Retina (tissue), 1 donor: ENCODE measurements around the gene PPP1R15A.
"Not testable (repeated sequence)": the region's sequence is repeated elsewhere in the genome, so short reads cannot be mapped to it uniquely, and the experiment has no call there.

Source experiments
- DNase-seq: peaks from one replicate; pipeline ENCODE4 v3.0.0-alpha.2; 2016

Gene PPP1R15A

GRCh38 chr19:48859711-48860572, 12.3 kb upstream of the PPP1R15A start:
- no peak for DNase-seq

DNA sequence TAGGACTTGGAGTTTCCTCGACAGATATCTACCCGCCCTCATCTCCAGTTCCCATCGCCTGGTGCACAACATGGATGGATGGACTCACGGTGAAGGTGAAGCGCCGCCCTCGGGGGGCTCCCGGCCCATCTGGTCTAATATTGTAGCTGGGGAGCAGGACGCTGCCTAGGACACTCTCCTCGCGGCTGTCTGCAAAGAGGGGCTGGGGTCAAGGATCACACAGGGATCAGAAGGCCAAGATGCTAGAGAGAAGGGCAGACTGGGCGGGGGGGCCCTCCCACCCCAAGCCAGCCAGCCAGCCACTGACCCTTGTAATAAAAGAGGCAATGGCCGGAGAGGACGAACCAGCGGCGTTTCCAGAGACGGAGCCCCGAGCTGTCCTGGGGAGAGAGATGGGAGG, 10.9 kb upstream of the PPP1R15A start:
- DNase-seq = no peak

GRCh38 chr19:48862827-48863226, 9.4 kb upstream of the PPP1R15A start:
- DNase-seq = no peak

DNA sequence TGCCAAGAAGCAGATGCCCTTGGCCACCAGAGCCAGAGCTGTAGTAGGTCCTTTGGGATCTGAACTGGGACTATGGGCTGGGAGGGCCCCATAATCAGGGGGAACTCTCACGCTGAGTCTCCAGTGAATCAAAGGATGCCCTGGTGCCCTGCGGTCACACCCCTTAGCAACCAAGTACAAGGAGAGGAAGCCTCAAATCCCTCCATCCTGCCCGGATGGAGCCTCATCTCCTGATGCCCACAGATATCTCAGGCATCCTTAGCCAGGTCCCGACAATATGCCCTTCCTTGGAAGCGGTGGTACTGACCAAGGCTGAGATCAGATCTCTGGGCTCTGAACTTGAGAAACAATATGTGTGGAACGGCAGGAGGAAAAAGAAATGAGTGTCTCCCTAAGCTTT, 5.5 kb upstream of the PPP1R15A start:
- no peak for DNase-seq

- no peak for DNase-seq
These were observed 5.0 kb upstream of the PPP1R15A start for GRCh38 chr19:48867123-48867745.

DNA sequence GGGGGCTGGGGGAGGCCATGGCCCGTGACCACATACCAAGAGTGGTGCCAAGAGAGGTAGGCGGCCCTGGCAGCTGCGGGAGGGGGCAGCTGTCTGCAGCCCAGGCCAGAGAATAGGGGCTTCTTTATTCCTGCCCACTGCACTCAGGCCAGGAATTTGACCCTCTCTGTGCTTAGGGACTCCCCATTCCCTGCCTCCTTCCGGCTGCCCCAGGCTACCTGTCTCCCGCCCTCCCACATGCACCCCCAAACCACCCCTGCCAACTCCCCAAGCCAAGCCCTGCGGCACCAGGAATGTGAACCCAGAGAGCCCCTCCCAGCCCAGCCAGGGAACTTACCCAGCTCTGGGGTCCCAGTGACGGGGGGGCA, 4.5 kb upstream of the PPP1R15A start:
- no peak for DNase-seq

- no peak for DNase-seq
These were observed 3.9 kb upstream of the PPP1R15A start, which contains the start of gene PLEKHA4 for GRCh38 chr19:48868114-48868886. Gene PLEKHA4, minus strand, starts transcription at chr19:48868617. Its CDS starts 997 bp downstream, at chr19:48867620.

DNA sequence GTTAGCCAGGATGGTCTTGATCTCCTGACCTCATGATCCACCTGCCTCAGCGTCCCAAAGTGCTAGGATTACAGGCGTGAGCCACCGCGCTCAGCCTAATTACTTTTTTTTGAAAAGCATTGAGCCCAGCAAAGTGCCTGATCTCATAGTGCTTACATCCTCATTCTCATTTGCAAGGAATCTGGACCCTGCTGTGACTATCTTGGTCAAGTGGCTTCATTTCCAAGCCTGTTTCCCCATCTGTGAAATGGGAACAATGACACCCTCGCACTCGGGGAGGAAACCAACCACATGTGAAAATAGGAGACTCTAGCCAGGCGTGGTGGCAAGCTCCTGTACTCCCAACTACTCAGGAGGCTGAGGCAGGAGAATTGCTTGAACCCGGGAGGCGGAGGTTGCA, 2.2 kb upstream of the PPP1R15A start:
- DNase-seq = no peak

DNA sequence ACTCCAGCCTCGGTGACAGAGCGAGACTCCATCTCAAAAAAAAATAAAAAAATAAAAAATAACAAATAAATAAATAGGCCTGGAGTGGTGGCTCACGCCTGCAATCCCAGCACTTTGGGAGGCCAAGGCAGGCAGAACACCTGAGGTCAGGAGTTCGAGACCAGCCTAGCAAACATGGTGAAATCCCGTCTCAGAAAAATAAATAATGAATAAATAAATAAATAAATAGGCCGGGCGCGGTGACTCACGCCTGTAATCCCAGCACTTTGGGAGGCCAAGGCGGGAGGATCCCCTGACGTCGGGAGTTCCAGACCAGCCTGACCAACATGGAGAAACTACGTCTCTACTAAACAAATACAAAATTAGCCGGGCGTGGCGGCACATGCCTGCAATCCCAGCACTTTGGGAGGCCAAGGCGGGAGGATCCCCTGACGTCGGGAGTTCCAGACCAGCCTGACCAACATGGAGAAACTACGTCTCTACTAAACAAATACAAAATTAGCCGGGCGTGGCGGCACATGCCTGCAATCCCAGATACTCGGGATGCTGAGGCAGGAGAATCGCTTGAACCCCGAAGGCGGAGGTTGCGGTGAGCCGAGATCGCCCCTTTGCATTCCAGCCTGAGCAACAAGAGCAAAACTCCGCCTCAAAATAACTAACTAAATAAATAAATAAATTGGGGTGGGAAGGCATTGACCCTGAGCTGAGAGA, 595 bp upstream of the PPP1R15A start:
- not testable (repeated sequence) for DNase-seq

DNA sequence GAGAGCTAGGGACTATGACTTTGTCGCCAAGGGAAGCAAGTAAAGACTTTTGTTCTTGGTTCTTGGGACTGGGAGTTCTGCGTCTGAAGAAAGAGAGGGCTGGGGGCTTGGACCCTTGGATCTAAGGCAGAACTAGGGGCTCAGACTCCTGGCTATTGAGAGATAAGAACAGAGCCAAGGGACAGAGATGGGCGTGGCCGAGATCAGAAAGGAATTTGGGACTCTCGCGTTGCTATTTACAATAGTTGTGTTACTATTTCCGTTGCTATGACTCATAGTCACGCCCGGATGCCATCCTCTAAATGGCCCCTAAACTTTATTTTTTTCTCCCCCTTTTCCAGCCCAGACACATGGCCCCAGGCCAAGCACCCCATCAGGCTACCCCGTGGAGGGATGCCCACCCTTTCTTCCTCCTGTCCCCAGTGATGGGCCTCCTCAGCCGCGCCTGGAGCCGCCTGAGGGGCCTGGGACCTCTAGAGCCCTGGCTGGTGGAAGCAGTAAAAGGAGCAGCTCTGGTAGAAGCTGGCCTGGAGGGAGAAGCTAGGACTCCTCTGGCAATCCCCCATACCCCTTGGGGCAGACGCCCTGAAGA, 759 bp downstream of the PPP1R15A start:
- peak; percentile 74 for DNase-seq

- DNase-seq = no peak
These were observed 1.5 kb downstream of the PPP1R15A start for GRCh38 chr19:48873476-48874302.

DNA sequence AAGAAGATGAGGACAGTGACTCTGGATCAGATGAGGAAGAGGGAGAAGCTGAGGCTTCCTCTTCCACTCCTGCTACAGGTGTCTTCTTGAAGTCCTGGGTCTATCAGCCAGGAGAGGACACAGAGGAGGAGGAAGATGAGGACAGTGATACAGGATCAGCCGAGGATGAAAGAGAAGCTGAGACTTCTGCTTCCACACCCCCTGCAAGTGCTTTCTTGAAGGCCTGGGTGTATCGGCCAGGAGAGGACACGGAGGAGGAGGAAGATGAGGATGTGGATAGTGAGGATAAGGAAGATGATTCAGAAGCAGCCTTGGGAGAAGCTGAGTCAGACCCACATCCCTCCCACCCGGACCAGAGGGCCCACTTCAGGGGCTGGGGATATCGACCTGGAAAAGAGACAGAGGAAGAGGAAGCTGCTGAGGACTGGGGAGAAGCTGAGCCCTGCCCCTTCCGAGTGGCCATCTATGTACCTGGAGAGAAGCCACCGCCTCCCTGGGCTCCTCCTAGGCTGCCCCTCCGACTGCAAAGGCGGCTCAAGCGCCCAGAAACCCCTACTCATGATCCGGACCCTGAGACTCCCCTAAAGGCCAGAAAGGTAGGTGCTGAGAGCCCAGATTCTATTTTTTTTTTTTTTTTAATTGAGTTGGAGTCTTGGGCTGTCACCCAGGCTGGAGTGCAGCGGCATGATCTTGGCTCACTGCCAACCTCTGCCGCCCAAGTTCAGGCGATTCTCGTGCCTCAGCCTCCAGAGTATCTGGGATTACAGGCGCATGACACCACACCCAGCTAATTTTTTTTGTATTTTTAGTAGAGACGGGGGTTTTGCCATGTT, 2.3 kb downstream of the PPP1R15A start:
- no peak for DNase-seq

GRCh38 chr19:48876043-48876981, 4.1 kb downstream of the PPP1R15A start:
- not testable (repeated sequence) for DNase-seq

DNA sequence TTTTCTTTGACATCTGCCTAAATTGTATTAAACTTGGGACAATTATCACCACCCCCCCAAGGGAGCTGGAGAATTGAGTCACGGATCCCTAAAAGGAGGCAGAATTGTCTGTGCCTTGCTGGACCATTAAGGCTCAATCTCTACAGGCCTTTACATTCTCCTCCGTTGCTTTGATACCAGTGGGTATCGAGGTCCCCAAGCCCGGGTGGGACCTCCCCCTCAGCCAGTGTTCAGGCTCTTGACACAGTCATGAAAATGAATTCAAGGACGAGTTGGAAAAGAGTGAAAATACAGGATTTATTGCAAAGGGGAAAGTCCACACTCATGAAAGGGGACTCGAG, 5.6 kb downstream of the PPP1R15A start:
- DNase-seq = no peak

DNA sequence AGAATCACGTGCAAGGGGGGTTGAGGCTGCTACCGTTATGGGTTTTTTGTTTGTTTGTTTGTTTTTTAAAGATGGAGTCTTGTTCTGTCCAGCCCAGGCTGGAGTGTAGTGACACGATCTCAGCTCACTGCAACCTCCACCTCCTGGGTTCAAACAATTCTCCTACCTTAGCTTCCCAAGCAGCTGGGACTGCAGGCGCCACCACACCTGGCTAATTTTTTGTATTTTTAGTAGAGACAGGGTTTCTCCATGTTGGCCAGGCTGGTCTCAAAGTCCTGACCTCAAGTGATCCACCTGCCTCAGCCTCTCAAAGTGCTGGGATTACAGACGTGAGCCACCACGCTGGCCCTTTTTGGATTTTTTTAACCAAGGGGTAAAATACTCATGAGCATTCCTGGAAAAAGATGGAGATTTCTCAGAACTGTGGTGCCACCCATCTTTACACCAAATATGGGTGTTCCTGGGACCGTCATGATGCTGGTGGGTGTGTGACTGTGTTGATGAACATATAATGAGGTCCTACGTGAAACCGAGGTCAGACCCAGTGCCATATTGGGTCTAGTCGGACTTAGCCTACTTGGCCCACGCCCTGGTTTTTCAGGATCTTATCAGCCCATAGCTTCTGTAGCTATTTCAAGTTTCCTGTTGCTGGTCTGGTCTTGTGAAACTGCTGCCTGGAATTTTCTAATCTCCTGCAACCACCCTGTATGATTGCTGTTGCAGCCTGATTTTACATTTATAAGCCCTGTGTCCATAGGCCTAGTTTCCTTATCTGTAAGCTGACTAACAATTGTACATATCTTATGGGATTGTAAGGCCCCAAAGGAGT, 6.2 kb downstream of the PPP1R15A start:
- no peak for DNase-seq

DNA sequence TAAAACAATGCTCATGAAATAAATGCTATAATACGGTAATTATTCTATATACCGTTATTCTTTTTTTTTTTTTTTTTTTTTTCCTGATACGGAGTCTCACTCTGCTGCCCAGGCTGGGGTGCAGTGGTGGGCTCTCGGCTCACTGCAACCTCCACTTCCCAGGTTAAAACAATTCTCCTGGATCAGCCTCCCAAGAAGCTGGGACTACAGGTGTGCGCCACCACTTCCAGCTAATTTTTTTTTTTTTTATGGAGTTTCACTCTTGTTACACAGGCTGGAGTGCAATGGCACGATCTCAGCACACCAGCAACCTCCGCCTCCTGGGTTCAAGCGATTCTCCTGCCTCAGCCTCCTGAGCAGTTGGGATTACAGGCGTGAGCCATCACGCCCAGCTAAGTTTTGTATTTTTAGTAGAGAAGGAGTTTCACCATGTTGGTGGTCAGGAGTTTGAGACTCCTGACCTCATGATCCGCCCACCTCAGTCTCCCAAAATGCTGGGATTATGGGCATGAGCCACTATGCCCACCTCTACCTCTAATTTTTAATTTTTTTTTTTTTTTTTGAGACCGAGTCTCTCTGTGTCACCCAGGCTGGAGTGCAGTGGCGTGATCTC, 6.9 kb downstream of the PPP1R15A start:
- no peak for DNase-seq

- not testable (repeated sequence) for DNase-seq
These were observed 7.5 kb downstream of the PPP1R15A start for GRCh38 chr19:48879696-48880095.
